DND-41 (cell line): ENCODE measurements around the gene XCL1.

ENCODE experiments used
- EZH2 ChIP-seq: IDR thresholded peaks from 3 replicates; pipeline ENCODE4 v1.6.1; 2012; ENCODE audit warnings: borderline replicate concordance, low read depth, mild to moderate bottlenecking, moderate library complexity, low read length, inconsistent platforms; ENCODE audit not compliant: severe bottlenecking
- TF ChIP-seq, protein P1 (sequence below): IDR thresholded peaks from 2 replicates; pipeline ENCODE4 v1.5.1; 2012; ENCODE audit warnings: borderline replicate concordance, low read length, moderate library complexity, mild to moderate bottlenecking; ENCODE audit not compliant: poor library complexity, severe bottlenecking; ENCODE audit errors: extremely low read depth

DNA sequence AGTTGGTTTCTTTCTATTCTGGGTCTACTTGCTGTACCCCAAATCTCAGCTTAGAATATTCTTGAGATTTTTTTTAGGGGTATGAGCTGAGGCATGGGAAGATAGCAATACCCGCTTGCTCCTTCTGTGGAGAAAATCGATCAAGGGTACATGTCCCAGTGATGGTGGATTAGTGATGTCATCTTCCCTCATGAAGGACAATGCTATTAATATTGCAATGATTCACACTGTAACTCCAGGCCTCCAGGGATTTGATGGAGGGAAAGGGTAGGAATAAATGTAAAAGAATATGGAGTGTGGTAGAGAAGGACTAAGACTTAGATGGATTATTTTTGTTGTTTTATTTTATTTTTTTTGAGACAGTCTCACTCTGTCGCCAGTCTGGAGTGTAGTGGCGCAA lies 47.4 kb downstream of the XCL1 start:
- no peak for TF ChIP-seq EZH2
- TF ChIP-seq, protein P1, sequence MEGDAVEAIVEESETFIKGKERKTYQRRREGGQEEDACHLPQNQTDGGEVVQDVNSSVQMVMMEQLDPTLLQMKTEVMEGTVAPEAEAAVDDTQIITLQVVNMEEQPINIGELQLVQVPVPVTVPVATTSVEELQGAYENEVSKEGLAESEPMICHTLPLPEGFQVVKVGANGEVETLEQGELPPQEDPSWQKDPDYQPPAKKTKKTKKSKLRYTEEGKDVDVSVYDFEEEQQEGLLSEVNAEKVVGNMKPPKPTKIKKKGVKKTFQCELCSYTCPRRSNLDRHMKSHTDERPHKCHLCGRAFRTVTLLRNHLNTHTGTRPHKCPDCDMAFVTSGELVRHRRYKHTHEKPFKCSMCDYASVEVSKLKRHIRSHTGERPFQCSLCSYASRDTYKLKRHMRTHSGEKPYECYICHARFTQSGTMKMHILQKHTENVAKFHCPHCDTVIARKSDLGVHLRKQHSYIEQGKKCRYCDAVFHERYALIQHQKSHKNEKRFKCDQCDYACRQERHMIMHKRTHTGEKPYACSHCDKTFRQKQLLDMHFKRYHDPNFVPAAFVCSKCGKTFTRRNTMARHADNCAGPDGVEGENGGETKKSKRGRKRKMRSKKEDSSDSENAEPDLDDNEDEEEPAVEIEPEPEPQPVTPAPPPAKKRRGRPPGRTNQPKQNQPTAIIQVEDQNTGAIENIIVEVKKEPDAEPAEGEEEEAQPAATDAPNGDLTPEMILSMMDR: no peak
